H9 (cell line): ENCODE measurements around the gene SYT2. TPM values are rescaled to one million over a fixed set of nuclear protein-coding genes. Genes with fewer than 3 reads are reported as not detected.
A peak's percentile ranks its signal among the peaks of the same experiment; 100 is the strongest.

Experiments used
- DNase-seq: peaks from one replicate; pipeline ENCODE4 v3.0.0-alpha.2; 2017
- H2AFZ ChIP-seq: one replicate; pipeline ENCODE4 v1.6.1; 2013; ENCODE audit warnings: mild to moderate bottlenecking, low read length, control low read depth, moderate library complexity
- H2AK5ac ChIP-seq: 2 replicates; pipeline ENCODE4 v1.6.1; 2013; ENCODE audit warnings: low read length, control low read depth, mixed read lengths; ENCODE audit not compliant: insufficient read length
- H2BK120ac ChIP-seq: one replicate; pipeline ENCODE4 v1.6.1; 2013; ENCODE audit warnings: low read depth, mild to moderate bottlenecking, low read length, control low read depth, inconsistent platforms; ENCODE audit not compliant: poor library complexity, severe bottlenecking
- H2BK12ac ChIP-seq: 2 replicates; pipeline ENCODE4 v1.6.1; 2013; ENCODE audit warnings: low read length, control low read depth, mixed read lengths, low read depth; ENCODE audit not compliant: insufficient read length
- H2BK15ac ChIP-seq: 2 replicates; pipeline ENCODE4 v1.6.1; 2013; ENCODE audit warnings: low read depth, low read length, control low read depth
- H2BK20ac ChIP-seq: one replicate; pipeline ENCODE4 v1.6.1; 2013; ENCODE audit warnings: low read depth, mild to moderate bottlenecking, low read length, control low read depth, inconsistent platforms; ENCODE audit not compliant: poor library complexity, severe bottlenecking
- H2BK5ac ChIP-seq: 2 replicates; pipeline ENCODE4 v1.6.1; 2013; ENCODE audit warnings: low read length, control low read depth, mixed read lengths; ENCODE audit not compliant: insufficient read length
- H3K14ac ChIP-seq: 2 replicates; pipeline ENCODE4 v1.6.1; 2013; ENCODE audit warnings: low read length, control low read depth; ENCODE audit not compliant: insufficient read depth
- H3K18ac ChIP-seq: 2 replicates; pipeline ENCODE4 v1.6.1; 2013; ENCODE audit warnings: low read depth, mild to moderate bottlenecking, mixed read lengths, low read length, control low read depth; ENCODE audit not compliant: insufficient read length
- H3K23ac ChIP-seq: 2 replicates; pipeline ENCODE4 v1.6.1; 2013; ENCODE audit warnings: low read length, control low read depth, mixed read lengths, low read depth; ENCODE audit not compliant: insufficient read length
- H3K23me2 ChIP-seq: 2 replicates; pipeline ENCODE4 v1.6.1; 2013; ENCODE audit warnings: low read depth, mild to moderate bottlenecking, mixed read lengths, low read length, control low read depth; ENCODE audit not compliant: insufficient read length, poor library complexity, severe bottlenecking
- H3K27ac ChIP-seq: 2 replicates; pipeline ENCODE4 v1.5.1; 2013; ENCODE audit warnings: low read length, control low read depth, mixed read lengths, low read depth; ENCODE audit not compliant: insufficient read length
- H3K27me3 ChIP-seq: 2 replicates; pipeline ENCODE4 v1.6.1; 2013; ENCODE audit warnings: low read length, control low read depth, inconsistent platforms; ENCODE audit not compliant: insufficient read depth
- H3K4ac ChIP-seq: 2 replicates; pipeline ENCODE4 v1.6.1; 2013; ENCODE audit warnings: low read depth, mild to moderate bottlenecking, control low read depth, inconsistent platforms, low read length, moderate library complexity
- H3K4me1 ChIP-seq: 2 replicates; pipeline ENCODE4 v1.6.1; 2013; ENCODE audit warnings: low read length, control low read depth, inconsistent platforms; ENCODE audit not compliant: insufficient read depth
- H3K4me2 ChIP-seq: 2 replicates; pipeline ENCODE4 v1.6.1; 2013; ENCODE audit warnings: low read length, control low read depth, mixed read lengths; ENCODE audit not compliant: insufficient read length, insufficient read depth
- H3K56ac ChIP-seq: 2 replicates; pipeline ENCODE4 v1.6.1; 2013; ENCODE audit warnings: low read depth, mild to moderate bottlenecking, mixed read lengths, low read length, control low read depth; ENCODE audit not compliant: insufficient read length
- H3K79me1 ChIP-seq: 2 replicates; pipeline ENCODE4 v1.6.1; 2013; ENCODE audit warnings: low read depth, mild to moderate bottlenecking, moderate library complexity, low read length, control low read depth, inconsistent platforms; ENCODE audit not compliant: insufficient read depth, poor library complexity, severe bottlenecking
- H3K79me2 ChIP-seq: 2 replicates; pipeline ENCODE4 v1.6.1; 2013; ENCODE audit warnings: low read length, control low read depth, inconsistent platforms; ENCODE audit not compliant: insufficient read depth
- H3K9ac ChIP-seq: 2 replicates; pipeline ENCODE4 v1.6.1; 2013; ENCODE audit warnings: low read length, control low read depth, mixed read lengths; ENCODE audit not compliant: insufficient read length; ENCODE audit errors: extremely low read depth
- H3K9me3 ChIP-seq: one replicate; pipeline ENCODE4 v1.6.1; 2013; ENCODE audit warnings: low read depth, low read length, inconsistent platforms; ENCODE audit not compliant: control insufficient read depth
- H3T11ph ChIP-seq: one replicate; pipeline ENCODE4 v1.6.1; 2013; ENCODE audit warnings: mild to moderate bottlenecking, low read length, control low read depth, inconsistent platforms
- H4K20me1 ChIP-seq: one replicate; pipeline ENCODE4 v1.6.1; 2013; ENCODE audit not compliant: control insufficient read depth, insufficient read length, insufficient read depth
- H4K5ac ChIP-seq: 2 replicates; pipeline ENCODE4 v1.6.1; 2013; ENCODE audit warnings: low read depth, mild to moderate bottlenecking, mixed read lengths, low read length, control low read depth; ENCODE audit not compliant: insufficient read length
- H4K8ac ChIP-seq: replicated peaks from 2 replicates; pipeline ENCODE4 v1.6.1; 2013; ENCODE audit warnings: low read length, control low read depth, mixed read lengths, low read depth; ENCODE audit not compliant: insufficient read length
- H4K91ac ChIP-seq: 2 replicates; pipeline ENCODE4 v1.6.1; 2013; ENCODE audit warnings: low read depth, mild to moderate bottlenecking, moderate library complexity, mixed read lengths, low read length, control low read depth; ENCODE audit not compliant: insufficient read length
- H3K27ac Mint-ChIP-seq, 3 experiments: 2 replicates in 2 of 3; 3 replicates in 1 of 3; pipeline ENCODE4 v1.8.0; 2020 to 2021; ENCODE audit warnings: mixed read lengths in 3 of 3, mild to moderate bottlenecking in 1 of 3, moderate library complexity in 1 of 3
- H3K27me3 Mint-ChIP-seq: 2 replicates; pipeline ENCODE4 v1.8.0; 2021; ENCODE audit warnings: low read depth, mild to moderate bottlenecking, moderate library complexity, mixed read lengths
- H3K36me3 Mint-ChIP-seq, 3 experiments: 2 replicates in 2 of 3; 3 replicates in 1 of 3; pipeline ENCODE4 v1.8.0; 2020 to 2021; ENCODE audit warnings: low read depth in 3 of 3, mixed read lengths in 3 of 3; ENCODE audit not compliant: insufficient read depth in 1 of 3
- H3K4me1 Mint-ChIP-seq, 2 experiments: 2 replicates each; pipeline ENCODE4 v1.8.0; 2020; ENCODE audit warnings: mixed read lengths in 2 of 2
- H3K4me3 Mint-ChIP-seq, 2 experiments: 2 replicates in 1 of 2; 3 replicates in 1 of 2; pipeline ENCODE4 v1.8.0; 2020 to 2021; ENCODE audit warnings: mild to moderate bottlenecking in 2 of 2, mixed read lengths in 2 of 2, moderate library complexity in 1 of 2
- H3K9me3 Mint-ChIP-seq, 2 experiments: 2 replicates in 1 of 2; 3 replicates in 1 of 2; pipeline ENCODE4 v1.8.0; 2020; ENCODE audit warnings: mild to moderate bottlenecking in 2 of 2, mixed read lengths in 2 of 2, moderate library complexity in 1 of 2
- WGBS: extraction: QIAGEN DNeasy Blood & Tissue Kit; methylation state at CpG from one replicate; pipeline ENCODE4 v1.1.7; 2013; ENCODE audit warnings: missing lambda C conversion rate, low lambda C conversion rate, mixed read lengths; ENCODE audit not compliant: insufficient read length; ENCODE audit errors: extremely low coverage; 5-methylcytosine and 5-hydroxymethylcytosine counted together
- total RNA-seq: library from RNA; stranded (reverse); gene quantifications from 2 replicates; pipeline ENCODE4 v1.2.1, GENCODE V29; 2021
- TF ChIP-seq, protein P1 (sequence below): fragments of 200-600 bp; sonication (generic); conservative IDR thresholded peaks from 3 replicates; pipeline ENCODE4 v1.8.0; 2021; ENCODE audit warnings: antibody characterized with exemption, mild to moderate bottlenecking

The SYT2 gene
- total RNA-seq, 1 experiment from 2014 or later, result 3.3 TPM

DNA sequence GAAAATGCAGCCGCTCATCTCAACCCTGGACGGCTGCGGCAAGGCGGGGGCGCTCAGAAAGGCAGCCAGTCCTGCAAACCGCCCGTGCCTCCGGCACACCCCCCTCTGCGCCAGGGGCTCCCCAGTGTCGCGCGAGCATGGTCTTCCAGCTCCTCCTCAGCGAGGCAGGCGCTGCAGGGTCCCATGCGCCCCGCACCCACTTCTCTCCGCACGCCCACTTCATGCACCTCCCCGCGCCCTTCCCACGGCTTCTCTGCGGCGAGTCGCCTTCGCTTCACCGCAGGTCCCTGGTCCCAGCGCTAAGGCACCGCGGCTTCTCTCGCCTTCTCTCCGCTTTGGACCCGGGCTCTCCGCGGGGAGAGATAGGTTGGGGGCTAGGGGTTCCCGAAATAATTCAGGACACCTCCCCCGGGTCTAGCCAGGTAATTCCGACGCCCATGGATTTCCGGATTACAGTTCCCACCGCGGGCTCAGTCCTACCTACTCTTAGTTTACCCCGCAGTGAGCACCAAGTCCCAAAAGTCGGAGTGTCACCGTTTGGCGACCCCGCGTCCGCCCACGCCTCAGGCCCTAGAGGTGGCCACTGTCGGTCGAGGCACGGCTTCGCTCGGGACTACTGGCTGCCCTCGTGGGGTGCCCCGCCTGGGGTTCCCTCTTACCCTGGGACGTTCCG lies 67.5 kb downstream of the SYT2 start:
- H3K27ac ChIP-seq, result no peak overlapping the region
- no peak overlapping the region for H4K8ac ChIP-seq
- H3K9me3 Mint-ChIP-seq, result no peaks in the 10 kb centered on the region
- H2BK5ac ChIP-seq, result no peak overlapping the region
- no peak for DNase-seq
- H3K14ac ChIP-seq, result no peak overlapping the region; the same call in 1 of the 2 replicates
- H3K9ac ChIP-seq, result no peak overlapping the region
- H3K4ac ChIP-seq, result no peak overlapping the region
- H3K9me3 ChIP-seq, result no peaks in the 10 kb centered on the region
- H3K4me3 Mint-ChIP-seq, result peak overlapping the region; percentile 70 to 92
- H4K20me1 ChIP-seq, result no peaks in the 10 kb centered on the region
- H3K27me3 ChIP-seq, result peaks cover 1% of the 10 kb centered on the region; the same call in 1 of the 2 replicates
- H3K79me2 ChIP-seq, result no peaks in the 10 kb centered on the region
- H3K4me1 Mint-ChIP-seq, result peaks cover 40 to 54% of the 10 kb centered on the region in 2 experiments
- H3K4me1 ChIP-seq, result peaks cover 2% of the 10 kb centered on the region; the same call in 1 of the 2 replicates
- H3K79me1 ChIP-seq, result no peaks in the 10 kb centered on the region
- no peak overlapping the region for H2BK12ac ChIP-seq
- no peak overlapping the region for H3T11ph ChIP-seq
- no peak overlapping the region for H2AFZ ChIP-seq
- peaks cover 21% of the 10 kb centered on the region for H3K23me2 ChIP-seq
- H2BK120ac ChIP-seq, result no peak overlapping the region
- no peak overlapping the region for H4K5ac ChIP-seq
- H3K4me2 ChIP-seq, result peak overlapping the region; percentile 98
- H3K23ac ChIP-seq, result no peak overlapping the region
- H3K56ac ChIP-seq, result no peak overlapping the region
- no CpG with 5 or more reads among the region's 58 CpGs for WGBS
- H4K91ac ChIP-seq, result no peak overlapping the region
- no peak overlapping the region for H2BK15ac ChIP-seq
- TF ChIP-seq, protein P1, sequence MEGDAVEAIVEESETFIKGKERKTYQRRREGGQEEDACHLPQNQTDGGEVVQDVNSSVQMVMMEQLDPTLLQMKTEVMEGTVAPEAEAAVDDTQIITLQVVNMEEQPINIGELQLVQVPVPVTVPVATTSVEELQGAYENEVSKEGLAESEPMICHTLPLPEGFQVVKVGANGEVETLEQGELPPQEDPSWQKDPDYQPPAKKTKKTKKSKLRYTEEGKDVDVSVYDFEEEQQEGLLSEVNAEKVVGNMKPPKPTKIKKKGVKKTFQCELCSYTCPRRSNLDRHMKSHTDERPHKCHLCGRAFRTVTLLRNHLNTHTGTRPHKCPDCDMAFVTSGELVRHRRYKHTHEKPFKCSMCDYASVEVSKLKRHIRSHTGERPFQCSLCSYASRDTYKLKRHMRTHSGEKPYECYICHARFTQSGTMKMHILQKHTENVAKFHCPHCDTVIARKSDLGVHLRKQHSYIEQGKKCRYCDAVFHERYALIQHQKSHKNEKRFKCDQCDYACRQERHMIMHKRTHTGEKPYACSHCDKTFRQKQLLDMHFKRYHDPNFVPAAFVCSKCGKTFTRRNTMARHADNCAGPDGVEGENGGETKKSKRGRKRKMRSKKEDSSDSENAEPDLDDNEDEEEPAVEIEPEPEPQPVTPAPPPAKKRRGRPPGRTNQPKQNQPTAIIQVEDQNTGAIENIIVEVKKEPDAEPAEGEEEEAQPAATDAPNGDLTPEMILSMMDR, result no peak
- H3K27me3 Mint-ChIP-seq, result peaks cover 89% of the 10 kb centered on the region
- H3K36me3 Mint-ChIP-seq, result no peaks in the 10 kb centered on the region; a peak in 1 of 7 replicates
- H3K18ac ChIP-seq, result no peak overlapping the region
- H2BK20ac ChIP-seq, result no peak overlapping the region
- H2AK5ac ChIP-seq, result no peak overlapping the region
- no peak overlapping the region; a peak in 1 of 7 replicates for H3K27ac Mint-ChIP-seq
